Skeletal muscle tissue (tissue), 4 donors: ENCODE measurements around the gene MALSU1. TPM values are rescaled to one million over a fixed set of nuclear protein-coding genes. Genes with fewer than 3 reads are reported as not detected.
"Not testable (repeated sequence)": the region's sequence is repeated elsewhere in the genome, so short reads cannot be mapped to it uniquely, and the experiment has no call there.

Experiments used
- H3K27ac ChIP-seq: one replicate; pipeline ENCODE4 v1.7.0; 2013; ENCODE audit warnings: mild to moderate bottlenecking, low read depth, low read length, inconsistent platforms
- H3K27me3 ChIP-seq, 3 donors: one replicate each; pipeline ENCODE4 v1.7.0; 2013; ENCODE audit warnings: low read length in 3 of 3; ENCODE audit not compliant: control insufficient read depth in 3 of 3, insufficient read depth in 3 of 3
- H3K36me3 ChIP-seq, 3 donors: one replicate each; pipeline ENCODE4 v1.7.0; 2013; ENCODE audit warnings: low read length in 3 of 3; ENCODE audit not compliant: control insufficient read depth in 3 of 3, insufficient read depth in 3 of 3
- H3K4me1 ChIP-seq, 3 donors: one replicate each; pipeline ENCODE4 v1.7.0; 2013; ENCODE audit warnings: low read length in 3 of 3, mild to moderate bottlenecking in 3 of 3; ENCODE audit not compliant: control insufficient read depth in 3 of 3, insufficient read depth in 3 of 3
- H3K4me3 ChIP-seq, 3 donors: one replicate each; pipeline ENCODE4 v1.7.0; 2013; ENCODE audit warnings: low read length in 3 of 3
- H3K9ac ChIP-seq, 3 donors: one replicate each; pipeline ENCODE4 v1.7.0; 2013; ENCODE audit warnings: low read length in 3 of 3, mild to moderate bottlenecking in 3 of 3, moderate library complexity in 2 of 3, low read depth in 1 of 3
- H3K9me3 ChIP-seq, 3 donors: one replicate each; pipeline ENCODE4 v1.7.0; 2013; ENCODE audit warnings: low read length in 3 of 3; ENCODE audit not compliant: control insufficient read depth in 3 of 3
- total RNA-seq: library from RNA; depleted of rRNA; stranded (reverse); fragments of >200 nt; gene quantifications from one replicate; pipeline ENCODE4 v1.2.3, GENCODE V29; 2014
- donor health status: Osteomylitis.

MALSU1 gene
- total RNA-seq, 1 donor from 2014 or later: 95.5 TPM

DNA sequence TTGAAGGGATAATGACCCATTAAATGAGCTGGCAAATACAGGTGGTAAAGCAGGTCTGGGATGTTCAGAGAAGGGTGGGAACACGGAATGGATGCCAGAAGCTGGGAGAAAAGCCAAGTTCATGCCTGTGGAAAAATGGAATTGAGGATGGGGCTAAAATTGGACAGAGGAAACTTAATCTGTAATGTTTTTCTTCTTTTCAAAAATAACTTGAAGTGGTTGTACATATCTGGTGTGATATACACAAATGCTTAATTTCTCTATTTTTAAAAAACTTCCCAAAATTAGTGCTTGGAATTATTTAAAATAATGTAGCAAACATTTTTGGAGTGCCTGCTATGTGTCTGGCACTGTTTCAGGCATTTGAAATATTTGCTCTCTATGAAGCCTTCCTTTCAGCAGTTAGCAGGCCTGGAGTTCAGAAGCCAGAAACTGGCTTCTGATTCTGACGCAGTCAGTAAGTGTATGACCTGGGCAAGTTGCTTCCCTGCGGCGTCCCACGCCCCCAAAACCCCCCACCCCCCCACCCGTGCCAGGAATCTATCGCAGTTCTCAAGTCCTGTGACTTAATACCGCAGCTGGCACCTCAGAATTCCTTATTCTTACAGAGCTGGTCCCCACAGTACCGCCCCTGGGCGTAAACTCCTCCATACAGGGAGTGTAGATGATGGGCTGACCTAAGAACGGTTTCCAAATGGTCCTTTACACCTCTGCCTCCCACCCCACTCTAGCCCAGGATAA lies 828 bp upstream of the MALSU1 start:
- Histone ChIP-seq H3K27me3 (no peaks in the 10 kb centered on the region), H3K4me1 (peaks cover 14 to 27% (median 21%) of the 10 kb centered on the region in 3 donors), H3K9ac (peak overlapping the region; percentile 23 to 97 (median 93)), H3K4me3 (peak overlapping the region; percentile 85 to 95 (median 94)), H3K27ac (peak overlapping the region; percentile 73), H3K36me3 (peaks cover 3 to 10% (median 10%) of the 10 kb centered on the region in 3 donors), H3K9me3 (no peaks in the 10 kb centered on the region)

- H3K4me1 ChIP-seq: peaks cover 14 to 27% (median 21%) of the 10 kb centered on the region in 3 donors
- H3K4me3 ChIP-seq: peak overlapping the region; percentile 85 to 95 (median 94)
- no peaks in the 10 kb centered on the region for H3K27me3 ChIP-seq
- no peaks in the 10 kb centered on the region for H3K9me3 ChIP-seq
- H3K36me3 ChIP-seq: peaks cover 3 to 12% (median 11%) of the 10 kb centered on the region in 3 donors
- H3K27ac ChIP-seq: peak overlapping the region; percentile 73
- H3K9ac ChIP-seq: peak overlapping the region; percentile 93 to 97 (median 95)
These were observed 696 bp downstream of the MALSU1 start for GRCh38 chr7:23299770-23300300.

GRCh38 chr7:23306936-23307521 lies 7.9 kb downstream of the MALSU1 start:
- no peak overlapping the region for H3K4me3 ChIP-seq
- H3K9ac ChIP-seq: no peak overlapping the region
- H3K27me3 ChIP-seq: no peaks in the 10 kb centered on the region
- H3K4me1 ChIP-seq: peaks cover 1 to 7% (median 3%) of the 10 kb centered on the region in 3 donors
- peaks cover 13 to 29% (median 15%) of the 10 kb centered on the region in 3 donors for H3K36me3 ChIP-seq
- no peak overlapping the region for H3K27ac ChIP-seq
- H3K9me3 ChIP-seq: no peaks in the 10 kb centered on the region

DNA sequence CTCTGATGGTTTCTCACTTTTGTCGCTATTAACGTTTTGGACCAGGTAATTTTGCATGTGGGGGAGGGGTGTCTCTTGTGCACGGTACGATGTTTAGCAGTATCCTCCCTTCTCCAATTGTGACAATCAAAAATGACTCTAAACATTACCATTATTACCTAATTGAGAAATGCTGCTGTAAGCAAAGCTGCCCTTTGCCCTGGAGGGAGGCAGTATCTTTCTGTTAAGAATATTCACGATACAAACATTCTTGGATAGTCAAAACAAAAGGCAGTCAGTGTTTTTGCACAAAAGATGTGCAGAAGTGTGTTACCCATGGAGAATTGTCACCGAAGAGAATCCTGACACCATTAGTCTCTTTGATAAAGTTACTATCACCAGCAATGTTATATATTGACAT lies 9.6 kb downstream of the MALSU1 start:
- H3K4me3 ChIP-seq: no peak overlapping the region
- no peaks in the 10 kb centered on the region for H3K4me1 ChIP-seq
- H3K36me3 ChIP-seq: peaks cover 6 to 20% (median 12%) of the 10 kb centered on the region in 3 donors
- H3K9me3 ChIP-seq: no peaks in the 10 kb centered on the region
- no peak overlapping the region for H3K27ac ChIP-seq
- no peaks in the 10 kb centered on the region for H3K27me3 ChIP-seq
- H3K9ac ChIP-seq: no peak overlapping the region

DNA sequence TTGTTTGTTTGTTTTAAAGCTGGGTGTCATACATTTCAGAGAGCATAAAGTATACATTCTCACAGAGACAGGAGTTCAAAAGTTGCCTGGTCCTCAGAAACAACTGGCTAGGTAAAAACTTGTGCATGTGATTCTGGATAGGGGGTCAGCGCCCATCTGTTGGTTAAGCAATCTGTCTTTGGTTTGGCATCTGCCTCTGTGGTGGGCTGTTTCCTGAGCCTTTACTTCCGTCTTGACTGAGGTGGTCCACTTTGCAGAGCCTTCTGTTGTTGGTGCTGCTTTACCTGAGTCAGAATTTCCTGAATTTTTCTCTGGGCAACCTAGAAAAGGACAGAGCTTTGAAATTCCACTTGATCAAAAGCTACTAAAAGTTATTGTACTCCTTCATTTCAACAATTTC lies 13.0 kb downstream of the MALSU1 start:
- H3K36me3 ChIP-seq: peaks cover 6 to 18% (median 12%) of the 10 kb centered on the region in 3 donors
- H3K27ac ChIP-seq, H3K9ac ChIP-seq, H3K9me3 ChIP-seq, H3K4me3 ChIP-seq, H3K27me3 ChIP-seq: not testable (repeated sequence)
- peaks cover 0 to 12% (median 9%) of the 10 kb centered on the region in 3 donors for H3K4me1 ChIP-seq

GRCh38 chr7:23315366-23315765 lies 16.2 kb downstream of the MALSU1 start:
- H3K27ac ChIP-seq: no peak overlapping the region
- peaks cover 0 to 12% (median 9%) of the 10 kb centered on the region in 3 donors for H3K4me1 ChIP-seq
- no peaks in the 10 kb centered on the region for H3K9me3 ChIP-seq
- no peaks in the 10 kb centered on the region for H3K27me3 ChIP-seq
- no peak overlapping the region for H3K4me3 ChIP-seq
- H3K9ac ChIP-seq: no peak overlapping the region
- no peaks in the 10 kb centered on the region for H3K36me3 ChIP-seq

- peaks cover 4 to 11% (median 9%) of the 10 kb centered on the region in 3 donors for H3K4me1 ChIP-seq
- no peaks in the 10 kb centered on the region for H3K36me3 ChIP-seq
- H3K27me3 ChIP-seq: no peaks in the 10 kb centered on the region
- H3K9ac ChIP-seq: no peak overlapping the region
- no peak overlapping the region for H3K4me3 ChIP-seq
- no peaks in the 10 kb centered on the region for H3K9me3 ChIP-seq
- no peak overlapping the region for H3K27ac ChIP-seq
These were observed 32.0 kb downstream of the MALSU1 start for GRCh38 chr7:23331132-23331531.

- H3K36me3 ChIP-seq: no peaks in the 10 kb centered on the region
- no peak overlapping the region for H3K4me3 ChIP-seq
- no peaks in the 10 kb centered on the region for H3K9me3 ChIP-seq
- H3K27me3 ChIP-seq: no peaks in the 10 kb centered on the region
- no peak overlapping the region for H3K9ac ChIP-seq
- peaks cover 4 to 11% (median 9%) of the 10 kb centered on the region in 3 donors for H3K4me1 ChIP-seq
- H3K27ac ChIP-seq: no peak overlapping the region
These were observed 33.1 kb downstream of the MALSU1 start for GRCh38 chr7:23332193-23332592.

- Histone ChIP-seq H3K9me3 (no peaks in the 10 kb centered on the region), H3K27ac (peak overlapping the region; percentile 28), H3K36me3 (no peaks in the 10 kb centered on the region), H3K4me1 (peaks cover 4 to 11% (median 9%) of the 10 kb centered on the region in 3 donors), H3K9ac (no peak overlapping the region), H3K27me3 (no peaks in the 10 kb centered on the region), H3K4me3 (no peak overlapping the region)
These were observed 33.9 kb downstream of the MALSU1 start for GRCh38 chr7:23332910-23333612.
